Breast epithelium (tissue), 4 donors: ENCODE measurements around the gene RNF212. TPM values are rescaled to one million over a fixed set of nuclear protein-coding genes. Genes with fewer than 3 reads are reported as not detected.

Source experiments
- DNase-seq, 2 donors: peaks; one replicate each; pipeline ENCODE4 v3.0.0-alpha.2; 2019; ENCODE audit warnings: low spot score in 2 of 2
- H3K27ac ChIP-seq, 2 donors: fragments of 200-600 bp; sonication (generic) in 1 of 2; one replicate each; pipeline ENCODE4 v1.5.1; 2016 to 2019; ENCODE audit warnings: mild to moderate bottlenecking in 1 of 2
- H3K27me3 ChIP-seq, 2 donors: fragments of 200-600 bp; sonication (generic) in 1 of 2; one replicate each; pipeline versions ENCODE4 v1.5.1 to v1.6.0; 2017 to 2019; ENCODE audit warnings: control low read depth in 1 of 2, mild to moderate bottlenecking in 1 of 2
- H3K36me3 ChIP-seq: fragments of 200-600 bp; one replicate; pipeline ENCODE4 v1.5.1; 2019
- H3K4me1 ChIP-seq, 2 donors: fragments of 200-600 bp; sonication (generic); one replicate each; pipeline ENCODE4 v1.5.1; 2016 to 2019; ENCODE audit warnings: control low read depth in 1 of 2
- H3K4me3 ChIP-seq, 3 donors: fragments of 200-600 bp; sonication (generic); 1 replicate in 2 of 3; 2 replicates in 1 of 3; pipeline ENCODE4 v1.5.1; 2016 to 2019; ENCODE audit warnings: mild to moderate bottlenecking in 3 of 3, moderate library complexity in 2 of 3
- H3K9me3 ChIP-seq, 2 donors: fragments of 200-600 bp; sonication (generic) in 1 of 2; one replicate each; pipeline ENCODE4 v1.5.1; 2016 to 2019; ENCODE audit warnings: control low read depth in 1 of 2
- CTCF ChIP-seq, 3 donors: fragments of 450-650 bp; IDR thresholded peaks; one replicate each; pipeline ENCODE4 v1.5.1; 2016 to 2017; ENCODE audit warnings: antibody characterized with exemption in 3 of 3, mild to moderate bottlenecking in 3 of 3, moderate library complexity in 3 of 3
- POLR2A ChIP-seq: fragments of 450-650 bp; IDR thresholded peaks from one replicate; pipeline ENCODE4 v1.6.1; 2016; ENCODE audit warnings: antibody characterized with exemption, mild to moderate bottlenecking, moderate library complexity
- POLR2AphosphoS5 ChIP-seq, 3 donors: sonication (generic); formaldehyde crosslinking; IDR thresholded peaks; one replicate each; pipeline ENCODE4 v1.6.1; 2017; ENCODE audit warnings: antibody characterized with exemption in 3 of 3
- intact Hi-C: fragments of 100-400 bp; cut with DNase I; formaldehyde crosslinking; loops from one replicate; pipeline ENCODE4 v1.15.1; 2023; ENCODE audit warnings: low total_unique reads
- total RNA-seq, 3 donors: library from RNA; depleted of rRNA; stranded (reverse); fragments of >200 nt; gene quantifications; one replicate each; pipeline ENCODE4 v1.1.0, GENCODE V29; 2016

RNF212 gene
- total RNA-seq, 3 donors from 2014 or later, result 5.1 to 15.7 (median 6.4) TPM

DNA sequence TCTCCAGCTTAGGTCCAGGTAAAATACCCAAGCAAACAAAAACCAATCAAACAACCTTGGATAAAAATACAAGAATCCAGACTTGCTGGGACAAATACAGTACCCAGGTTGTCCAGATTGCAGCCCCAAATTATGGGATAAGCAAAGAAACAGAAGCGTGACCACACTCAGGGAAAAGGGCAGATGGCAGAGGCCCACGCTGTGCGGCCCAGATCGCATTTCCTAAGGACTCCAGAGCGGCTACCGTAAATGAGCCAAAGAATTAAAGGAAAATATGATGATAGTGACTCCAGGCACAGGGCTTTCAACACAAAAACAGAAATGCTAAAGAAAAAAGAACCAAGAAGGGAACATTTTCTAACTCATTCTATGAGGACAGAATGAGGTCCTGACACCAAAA, 51.6 kb downstream of the RNF212 start:
- Histone ChIP-seq H3K4me1 (no peaks in the 10 kb centered on the region), H3K27me3 (peaks cover 0 to 36% of the 10 kb centered on the region in 2 donors), H3K36me3 (no peaks in the 10 kb centered on the region), H3K4me3 (no peak overlapping the region), H3K9me3 (no peaks in the 10 kb centered on the region), H3K27ac (no peak overlapping the region)
- intact Hi-C loops, result no loop called here
- DNase-seq, result no peak
- TF ChIP-seq POLR2AphosphoS5 (IDR thresholded peaks at IDR 0.05), result no peak
- TF ChIP-seq CTCF (IDR thresholded peaks at IDR 0.05), result no peak
- TF ChIP-seq POLR2A, result no peak

- Histone ChIP-seq H3K27ac (no peak overlapping the region), H3K4me3 (no peak overlapping the region), H3K36me3 (no peaks in the 10 kb centered on the region), H3K27me3 (peaks cover 0 to 40% of the 10 kb centered on the region in 2 donors), H3K9me3 (no peaks in the 10 kb centered on the region), H3K4me1 (peaks cover 0 to 2% of the 10 kb centered on the region in 2 donors)
- intact Hi-C loops, result no loop called here
- peak in 1 of 2 donors; percentile 20 for DNase-seq
- TF ChIP-seq POLR2A (no peak), CTCF (IDR thresholded peaks at IDR 0.05) (no peak), POLR2AphosphoS5 (IDR thresholded peaks at IDR 0.05) (no peak)
Measured at GRCh38 chr4:1061056-1061700, 52.2 kb downstream of the RNF212 start.

- H3K27ac ChIP-seq, result no peak overlapping the region
- H3K9me3 ChIP-seq, result no peaks in the 10 kb centered on the region
- peaks cover 0 to 45% of the 10 kb centered on the region in 2 donors for H3K27me3 ChIP-seq
- peaks cover 0 to 8% of the 10 kb centered on the region in 2 donors for H3K4me1 ChIP-seq
- DNase-seq, result peak in 1 of 2 donors; percentile 40
- intact Hi-C loops, result no loop called here
- no peaks in the 10 kb centered on the region for H3K36me3 ChIP-seq
- no peak overlapping the region for H3K4me3 ChIP-seq
- no peak for TF ChIP-seq POLR2AphosphoS5 (IDR thresholded peaks at IDR 0.05)
- no peak for TF ChIP-seq CTCF (IDR thresholded peaks at IDR 0.05)
Measured at GRCh38 chr4:1060621-1061020, 52.7 kb downstream of the RNF212 start.

DNA sequence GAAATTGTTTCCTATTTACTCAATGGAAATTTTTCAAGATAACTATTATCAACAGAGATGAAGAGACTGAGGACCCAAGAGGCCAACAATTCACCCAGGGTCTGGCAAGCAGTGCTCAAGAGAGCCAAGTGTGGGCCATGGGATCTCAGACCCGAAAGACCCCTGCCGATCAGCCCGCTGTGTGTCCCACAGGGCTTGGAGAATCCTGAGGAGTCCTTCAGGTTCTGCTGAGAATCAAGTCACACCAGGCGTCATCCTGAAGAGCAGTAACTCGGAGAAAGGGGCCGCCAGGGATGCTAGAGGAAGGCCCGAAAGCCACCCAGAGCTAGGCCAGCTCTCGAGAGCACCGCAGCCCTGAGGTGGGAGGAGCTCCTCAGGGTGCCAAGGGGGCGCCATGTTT, 53.2 kb downstream of the RNF212 start:
- Histone ChIP-seq H3K36me3 (no peaks in the 10 kb centered on the region), H3K27ac (no peak overlapping the region), H3K27me3 (peaks cover 0 to 48% of the 10 kb centered on the region in 2 donors), H3K4me1 (peaks cover 0 to 11% of the 10 kb centered on the region in 2 donors), H3K4me3 (no peak overlapping the region), H3K9me3 (no peaks in the 10 kb centered on the region)
- TF ChIP-seq POLR2A (no peak), POLR2AphosphoS5 (IDR thresholded peaks at IDR 0.05) (no peak), CTCF (IDR thresholded peaks at IDR 0.05) (no peak)
- intact Hi-C loops, result no loop called here
- peak in 1 of 2 donors; percentile 6 for DNase-seq

- intact Hi-C loops, result no loop called here
- DNase-seq, result peak in 1 of 2 donors; percentile 49
- Histone ChIP-seq H3K27ac (no peak overlapping the region), H3K36me3 (no peaks in the 10 kb centered on the region), H3K9me3 (no peaks in the 10 kb centered on the region), H3K27me3 (peaks cover 0 to 48% of the 10 kb centered on the region in 2 donors), H3K4me1 (peaks cover 0 to 11% of the 10 kb centered on the region in 2 donors), H3K4me3 (no peak overlapping the region)
- TF ChIP-seq POLR2AphosphoS5 (IDR thresholded peaks at IDR 0.05) (no peak), CTCF (IDR thresholded peaks at IDR 0.05) (no peak), POLR2A (no peak)
Measured at GRCh38 chr4:1058997-1059665, 54.2 kb downstream of the RNF212 start.
